Body of pancreas (tissue), 4 donors: Measurements from ENCODE around the gene TSPAN18.

Experiments used
- POLR2A ChIP-seq, 3 donors: fragments of 450-650 bp; IDR thresholded peaks; one replicate each; pipeline ENCODE4 v1.6.1; 2016; ENCODE audit warnings: antibody characterized with exemption in 3 of 3, mild to moderate bottlenecking in 2 of 3
- TF ChIP-seq, protein P1 (sequence below), 7 experiments: fragments of 450-650 bp in 4 of 7; fragments of 200-600 bp in 3 of 7; sonication (generic) in 3 of 7; IDR thresholded peaks; one replicate each; pipeline ENCODE4 v1.5.1; 2016 to 2019; ENCODE audit warnings: antibody characterized with exemption in 7 of 7

DNA sequence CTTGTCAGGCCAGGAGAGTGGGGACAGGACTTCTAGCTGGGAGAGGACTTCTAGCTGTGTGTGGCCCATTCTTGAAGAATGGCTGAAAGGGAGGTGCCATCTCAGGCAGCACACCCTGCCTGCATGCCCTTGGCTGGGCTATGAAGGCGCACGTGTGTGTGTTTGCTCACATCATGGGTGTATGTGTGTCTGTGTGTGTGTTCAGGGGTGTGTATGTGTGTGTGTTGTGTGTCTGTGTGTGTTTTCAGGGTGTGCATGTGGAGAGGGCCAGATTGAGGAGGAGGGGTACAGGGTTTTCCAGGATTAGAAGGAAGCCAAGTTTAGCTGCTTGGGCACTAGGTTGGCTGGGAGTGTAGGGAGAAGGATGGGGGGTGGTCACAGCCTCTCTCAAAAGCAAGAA lies 207.3 kb downstream of the TSPAN18 start:
- TF ChIP-seq, protein P1, sequence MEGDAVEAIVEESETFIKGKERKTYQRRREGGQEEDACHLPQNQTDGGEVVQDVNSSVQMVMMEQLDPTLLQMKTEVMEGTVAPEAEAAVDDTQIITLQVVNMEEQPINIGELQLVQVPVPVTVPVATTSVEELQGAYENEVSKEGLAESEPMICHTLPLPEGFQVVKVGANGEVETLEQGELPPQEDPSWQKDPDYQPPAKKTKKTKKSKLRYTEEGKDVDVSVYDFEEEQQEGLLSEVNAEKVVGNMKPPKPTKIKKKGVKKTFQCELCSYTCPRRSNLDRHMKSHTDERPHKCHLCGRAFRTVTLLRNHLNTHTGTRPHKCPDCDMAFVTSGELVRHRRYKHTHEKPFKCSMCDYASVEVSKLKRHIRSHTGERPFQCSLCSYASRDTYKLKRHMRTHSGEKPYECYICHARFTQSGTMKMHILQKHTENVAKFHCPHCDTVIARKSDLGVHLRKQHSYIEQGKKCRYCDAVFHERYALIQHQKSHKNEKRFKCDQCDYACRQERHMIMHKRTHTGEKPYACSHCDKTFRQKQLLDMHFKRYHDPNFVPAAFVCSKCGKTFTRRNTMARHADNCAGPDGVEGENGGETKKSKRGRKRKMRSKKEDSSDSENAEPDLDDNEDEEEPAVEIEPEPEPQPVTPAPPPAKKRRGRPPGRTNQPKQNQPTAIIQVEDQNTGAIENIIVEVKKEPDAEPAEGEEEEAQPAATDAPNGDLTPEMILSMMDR (IDR thresholded peaks at IDR 0.05): no peak
- TF ChIP-seq POLR2A (IDR thresholded peaks at IDR 0.05): no peak
